ENCODE measurements around the gene UVSSA. TPM values are rescaled to one million over a fixed set of nuclear protein-coding genes. Genes with fewer than 3 reads are reported as not detected.

Gene UVSSA
- total and polyA plus RNA-seq, 9 donors = 3.8 to 24.7 (median 15.6) TPM

GRCh38 chr4:1299301-1299860 is 47.6 kb upstream of the UVSSA start:
- no peaks in the 10 kb centered on the region for H3K27me3 ChIP-seq
- WGBS, 3 donors = 75 to 85% (median 83%) methylated on average over 15 of the region's 15 CpGs
- peaks cover 11% of the 10 kb centered on the region for H3K4me1 ChIP-seq (ENCODE audit: insufficient read depth)
- no peaks in the 10 kb centered on the region for H3K9me3 ChIP-seq
- intact Hi-C loops (cut with DNase I) = no loop called here
- no peak overlapping the region for H3K27ac ChIP-seq
- no peak overlapping the region for H3K4me3 ChIP-seq
- no peaks in the 10 kb centered on the region for H3K36me3 ChIP-seq
- TF ChIP-seq POLR2A (IDR thresholded peaks at IDR 0.05) (no peak), EP300 (IDR thresholded peaks at IDR 0.05) (no peak)
- TF ChIP-seq, protein P1, sequence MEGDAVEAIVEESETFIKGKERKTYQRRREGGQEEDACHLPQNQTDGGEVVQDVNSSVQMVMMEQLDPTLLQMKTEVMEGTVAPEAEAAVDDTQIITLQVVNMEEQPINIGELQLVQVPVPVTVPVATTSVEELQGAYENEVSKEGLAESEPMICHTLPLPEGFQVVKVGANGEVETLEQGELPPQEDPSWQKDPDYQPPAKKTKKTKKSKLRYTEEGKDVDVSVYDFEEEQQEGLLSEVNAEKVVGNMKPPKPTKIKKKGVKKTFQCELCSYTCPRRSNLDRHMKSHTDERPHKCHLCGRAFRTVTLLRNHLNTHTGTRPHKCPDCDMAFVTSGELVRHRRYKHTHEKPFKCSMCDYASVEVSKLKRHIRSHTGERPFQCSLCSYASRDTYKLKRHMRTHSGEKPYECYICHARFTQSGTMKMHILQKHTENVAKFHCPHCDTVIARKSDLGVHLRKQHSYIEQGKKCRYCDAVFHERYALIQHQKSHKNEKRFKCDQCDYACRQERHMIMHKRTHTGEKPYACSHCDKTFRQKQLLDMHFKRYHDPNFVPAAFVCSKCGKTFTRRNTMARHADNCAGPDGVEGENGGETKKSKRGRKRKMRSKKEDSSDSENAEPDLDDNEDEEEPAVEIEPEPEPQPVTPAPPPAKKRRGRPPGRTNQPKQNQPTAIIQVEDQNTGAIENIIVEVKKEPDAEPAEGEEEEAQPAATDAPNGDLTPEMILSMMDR (IDR thresholded peaks at IDR 0.05) = no peak
- peak in 1 of 5 donors; percentile 26 for DNase-seq

- Histone ChIP-seq H3K27ac (no peak overlapping the region), H3K36me3 (no peaks in the 10 kb centered on the region), H3K27me3 (no peaks in the 10 kb centered on the region), H3K4me3 (no peak overlapping the region), H3K4me1 (ENCODE audit: insufficient read depth) (peaks cover 2% of the 10 kb centered on the region), H3K9me3 (no peaks in the 10 kb centered on the region)
- DNase-seq = no peak
- no peak for TF ChIP-seq POLR2A (IDR thresholded peaks at IDR 0.05)
- intact Hi-C loops (cut with DNase I) = no loop called here
- WGBS, 3 donors = 82 to 86% (median 83%) methylated on average over 40 of the region's 40 CpGs
Observed at GRCh38 chr4:1300466-1301455, 46.2 kb upstream of the UVSSA start.

GRCh38 chr4:1302159-1302558 is 44.8 kb upstream of the UVSSA start:
- intact Hi-C loops (cut with DNase I) = no loop called here
- Histone ChIP-seq H3K36me3 (no peaks in the 10 kb centered on the region), H3K4me3 (no peak overlapping the region), H3K27me3 (no peaks in the 10 kb centered on the region), H3K9me3 (no peaks in the 10 kb centered on the region), H3K4me1 (ENCODE audit: insufficient read depth) (peaks cover 2% of the 10 kb centered on the region), H3K27ac (no peak overlapping the region)
- no peak for DNase-seq
- TF ChIP-seq POLR2A (IDR thresholded peaks at IDR 0.05) (no peak), EP300 (IDR thresholded peaks at IDR 0.05) (no peak)
- WGBS, 3 donors = 25 to 94% (median 70%) methylated on average over 4 of the region's 4 CpGs

- no peaks in the 10 kb centered on the region for H3K36me3 ChIP-seq
- intact Hi-C loops (cut with DNase I) = no loop called here
- TF ChIP-seq POLR2A (IDR thresholded peaks at IDR 0.05) (no peak), EP300 (IDR thresholded peaks at IDR 0.05) (no peak)
- TF ChIP-seq, protein P1 (IDR thresholded peaks at IDR 0.05) = no peak
- no peak overlapping the region for H3K27ac ChIP-seq
- H3K4me1 ChIP-seq (ENCODE audit: insufficient read depth) = peaks cover 9% of the 10 kb centered on the region
- no peaks in the 10 kb centered on the region for H3K9me3 ChIP-seq
- DNase-seq = peak in 1 of 5 donors; percentile 13
- WGBS, 3 donors = 79 to 96% (median 96%) methylated on average over 13 of the region's 13 CpGs
- no peaks in the 10 kb centered on the region for H3K27me3 ChIP-seq
- H3K4me3 ChIP-seq = no peak overlapping the region
Observed at GRCh38 chr4:1305261-1305711, 41.7 kb upstream of the UVSSA start.

DNA sequence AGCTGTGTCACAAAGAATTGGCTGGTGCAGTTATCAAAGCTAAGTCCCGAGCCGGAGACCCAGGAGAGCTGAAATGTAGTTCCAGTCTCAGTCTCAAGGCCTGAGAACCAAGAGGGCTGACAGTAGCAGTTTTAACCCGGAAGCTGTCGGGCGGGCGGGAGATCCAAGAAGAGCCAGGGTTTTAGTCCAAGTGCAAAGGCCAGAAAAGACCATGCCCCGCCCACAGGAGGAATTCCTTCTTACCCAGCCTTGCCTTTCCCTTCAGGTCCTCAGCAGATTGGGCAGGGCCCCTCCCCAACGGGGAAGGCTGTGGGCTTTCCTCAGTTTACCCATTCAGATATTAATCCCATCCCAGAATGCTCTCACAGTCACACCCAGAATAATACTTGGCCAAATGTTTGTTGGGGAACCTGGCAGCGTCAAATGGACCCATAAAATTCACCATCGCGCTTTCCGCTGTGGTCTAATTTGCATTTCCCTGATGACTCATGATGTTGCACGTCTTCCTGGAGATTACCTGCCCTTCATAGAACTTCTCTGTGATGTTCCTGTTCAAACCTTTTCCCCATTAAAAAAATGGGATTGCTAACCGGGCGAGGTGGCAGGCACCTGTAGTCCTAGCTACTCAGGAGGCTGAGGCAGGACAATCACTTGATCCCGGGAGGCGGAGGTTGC is 41.1 kb upstream of the UVSSA start:
- TF ChIP-seq, protein P1 (IDR thresholded peaks at IDR 0.05) = no peak
- TF ChIP-seq EP300 (IDR thresholded peaks at IDR 0.05) (no peak), POLR2A (IDR thresholded peaks at IDR 0.05) (no peak)
- H3K27ac ChIP-seq = no peak overlapping the region
- no peak overlapping the region for H3K4me3 ChIP-seq
- no peaks in the 10 kb centered on the region for H3K9me3 ChIP-seq
- H3K27me3 ChIP-seq = no peaks in the 10 kb centered on the region
- peaks cover 16% of the 10 kb centered on the region for H3K4me1 ChIP-seq (ENCODE audit: insufficient read depth)
- DNase-seq = no peak
- intact Hi-C loops (cut with DNase I) = no loop called here
- no peaks in the 10 kb centered on the region for H3K36me3 ChIP-seq
- WGBS, 3 donors = 84 to 91% (median 87%) methylated on average over 17 of the region's 17 CpGs

All from ovary (tissue), 9 donors.